MM.1S (cell line): ENCODE results near the gene ARHGAP35.

Source experiments
- DNase-seq: peaks from one replicate; pipeline ENCODE4 v3.0.0-alpha.2; 2015
- H2AFZ ChIP-seq: fragments of 300-600 bp; sonication (generic); 2 replicates; pipeline ENCODE4 v1.6.0; 2016; ENCODE audit warnings: antibody characterized with exemption, low read length
- H3F3A ChIP-seq: fragments of 300-600 bp; sonication (generic); 2 replicates; pipeline ENCODE4 v1.6.1; 2016; ENCODE audit warnings: mild to moderate bottlenecking, antibody characterized with exemption, low read length, moderate library complexity, mixed read lengths; ENCODE audit not compliant: insufficient read depth
- H3K27ac ChIP-seq: fragments of 300-600 bp; sonication (generic); 2 replicates; pipeline ENCODE4 v1.5.1; 2016; ENCODE audit warnings: mild to moderate bottlenecking, low read length
- H3K27me3 ChIP-seq: fragments of 300-600 bp; sonication (generic); replicated peaks from 2 replicates; pipeline ENCODE4 v1.6.0; 2016; ENCODE audit warnings: low read length; ENCODE audit not compliant: insufficient read depth
- H3K36me3 ChIP-seq: fragments of 300-600 bp; sonication (generic); replicated peaks from 2 replicates; pipeline ENCODE4 v1.6.1; 2016; ENCODE audit warnings: mild to moderate bottlenecking, low read length, mixed read lengths; ENCODE audit not compliant: insufficient read depth
- H3K4me1 ChIP-seq: fragments of 300-600 bp; sonication (generic); 2 replicates; pipeline ENCODE4 v1.6.1; 2016; ENCODE audit warnings: low read length, mixed read lengths
- H3K4me2 ChIP-seq: fragments of 300-600 bp; sonication (generic); 2 replicates; pipeline ENCODE4 v1.6.0; 2016; ENCODE audit warnings: low read depth, low read length
- H3K4me3 ChIP-seq: fragments of 300-600 bp; sonication (generic); 2 replicates; pipeline ENCODE4 v1.5.1; 2016; ENCODE audit warnings: low read length, mixed read lengths
- H3K79me2 ChIP-seq: fragments of 300-600 bp; sonication (generic); 2 replicates; pipeline ENCODE4 v1.6.1; 2016; ENCODE audit warnings: mixed run types, low read length, mixed read lengths
- H3K9ac ChIP-seq: fragments of 300-600 bp; sonication (generic); 2 replicates; pipeline ENCODE4 v1.6.1; 2016; ENCODE audit warnings: low read length, mixed read lengths
- H3K9me2 ChIP-seq: fragments of 300-600 bp; sonication (generic); replicated peaks from 2 replicates; pipeline ENCODE4 v1.6.1; 2016; ENCODE audit warnings: mild to moderate bottlenecking, low read length, mixed read lengths; ENCODE audit not compliant: insufficient read depth
- H3K9me3 ChIP-seq: fragments of 300-600 bp; sonication (generic); replicated peaks from 2 replicates; pipeline ENCODE4 v1.6.1; 2016; ENCODE audit warnings: mild to moderate bottlenecking, low read length, mixed read lengths; ENCODE audit not compliant: insufficient read depth
- H4K20me1 ChIP-seq: fragments of 300-600 bp; sonication (generic); 2 replicates; pipeline ENCODE4 v1.6.1; 2016; ENCODE audit warnings: mild to moderate bottlenecking, low read length, moderate library complexity, mixed read lengths; ENCODE audit not compliant: insufficient read depth
- CTCF ChIP-seq: fragments of 300-600 bp; sonication (generic); IDR thresholded peaks from 2 replicates; pipeline ENCODE4 v1.5.1; 2016; ENCODE audit warnings: antibody characterized with exemption, low read length, mixed read lengths
- EZH2 ChIP-seq: fragments of 300-600 bp; sonication (generic); optimal IDR thresholded peaks from 2 replicates; pipeline ENCODE3; 2017; ENCODE audit warnings: low read depth, mild to moderate bottlenecking, antibody characterized with exemption, low read length, mixed read lengths
- EZH2phosphoT487 ChIP-seq: fragments of 300-600 bp; sonication (generic); IDR thresholded peaks from 2 replicates; pipeline ENCODE4 v1.6.1; 2018; ENCODE audit warnings: antibody characterized with exemption, low read length

ARHGAP35 gene

GRCh38 chr19:46896076-46896794 lies 35.4 kb downstream of the ARHGAP35 start:
- Histone ChIP-seq H3K27me3 (no peaks in the 10 kb centered on the region), H3K4me2 (no peak overlapping the region), H3K27ac (no peak overlapping the region), H3K9me3 (no peaks in the 10 kb centered on the region), H3K79me2 (peaks cover 39% of the 10 kb centered on the region), H2AFZ (no peak overlapping the region), H3K9me2 (no peaks in the 10 kb centered on the region), H3K9ac (no peak overlapping the region), H3F3A (no peaks in the 10 kb centered on the region), H3K36me3 (no peaks in the 10 kb centered on the region), H3K4me3 (no peak overlapping the region), H4K20me1 (no peaks in the 10 kb centered on the region), H3K4me1 (no peaks in the 10 kb centered on the region)
- no peak for DNase-seq
- TF ChIP-seq CTCF (no peak), EZH2phosphoT487 (no peak), EZH2 (no peak)

- no peaks in the 10 kb centered on the region for H3F3A ChIP-seq
- peaks cover 33% of the 10 kb centered on the region for H3K79me2 ChIP-seq
- no peak for DNase-seq
- no peak overlapping the region for H3K27ac ChIP-seq
- H3K4me3 ChIP-seq, result no peak overlapping the region
- no peaks in the 10 kb centered on the region for H3K36me3 ChIP-seq
- H3K9me3 ChIP-seq, result no peaks in the 10 kb centered on the region
- H4K20me1 ChIP-seq, result no peaks in the 10 kb centered on the region
- no peaks in the 10 kb centered on the region for H3K4me1 ChIP-seq
- no peaks in the 10 kb centered on the region for H3K27me3 ChIP-seq
- no peaks in the 10 kb centered on the region for H3K9me2 ChIP-seq
- H3K9ac ChIP-seq, result no peak overlapping the region
- no peak for TF ChIP-seq CTCF
- H2AFZ ChIP-seq, result no peak overlapping the region
- H3K4me2 ChIP-seq, result no peak overlapping the region
These were observed 37.9 kb downstream of the ARHGAP35 start for GRCh38 chr19:46898731-46899130.

GRCh38 chr19:46900341-46900740 lies 39.5 kb downstream of the ARHGAP35 start:
- no peak for DNase-seq
- Histone ChIP-seq H4K20me1 (no peaks in the 10 kb centered on the region), H3K9me2 (no peaks in the 10 kb centered on the region), H3K9ac (no peak overlapping the region), H3K4me2 (no peak overlapping the region), H3F3A (no peaks in the 10 kb centered on the region), H2AFZ (no peak overlapping the region), H3K27me3 (no peaks in the 10 kb centered on the region), H3K79me2 (peaks cover 28% of the 10 kb centered on the region), H3K36me3 (no peaks in the 10 kb centered on the region), H3K4me1 (no peaks in the 10 kb centered on the region), H3K4me3 (no peak overlapping the region), H3K9me3 (no peaks in the 10 kb centered on the region), H3K27ac (no peak overlapping the region)
- TF ChIP-seq EZH2phosphoT487 (no peak), CTCF (no peak), EZH2 (no peak)
